GM13976 (cell line): ENCODE measurements around the gene ABCG4.
A peak's percentile ranks its signal among the peaks of the same experiment; 100 is the strongest.
"Not testable (repeated sequence)": the region's sequence is repeated elsewhere in the genome, so short reads cannot be mapped to it uniquely, and the experiment has no call there.

ENCODE experiments used
- DNase-seq: peaks from one replicate; pipeline ENCODE4 v3.0.0; 2012; ENCODE audit warnings: low spot score
- CTCF ChIP-seq: IDR thresholded peaks from 2 replicates; pipeline ENCODE4 v1.5.1; 2012; ENCODE audit warnings: borderline replicate concordance, mild to moderate bottlenecking; ENCODE audit not compliant: insufficient read depth; ENCODE audit errors: extremely low read depth, missing control alignments, control extremely low read depth
- in situ Hi-C: fragments of 300-500 bp; cut with MboI; formaldehyde crosslinking; loops from one replicate; pipeline ENCODE4 v1.12.0; 2022; ENCODE audit warnings: low sequenced_read_pairs, mixed read lengths, inconsistent platforms; ENCODE audit not compliant: unreplicated experiment

Gene ABCG4

DNA sequence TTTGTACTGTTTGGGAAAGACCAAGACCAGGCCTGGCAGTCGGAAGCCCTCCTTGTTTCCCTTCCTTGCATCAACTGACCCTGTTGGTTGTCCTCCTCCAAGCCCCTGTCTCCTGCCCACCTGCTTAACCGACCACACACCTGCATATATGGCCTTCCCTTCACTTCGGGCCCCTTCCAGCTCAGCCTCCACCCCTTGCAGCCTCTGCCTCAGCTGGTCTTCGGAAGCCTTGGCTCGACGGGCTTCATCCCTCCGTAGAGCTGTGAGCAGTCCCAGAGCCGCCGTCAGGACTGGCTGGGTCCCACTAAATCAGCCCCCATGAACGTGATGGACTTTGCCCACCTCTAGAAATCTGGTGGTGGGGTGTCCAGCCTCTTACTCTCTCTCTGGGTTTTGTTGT lies 44.8 kb downstream of the ABCG4 start:
- in situ Hi-C loops = no loop called here
- DNase-seq = peak; percentile 21
- TF ChIP-seq CTCF = no peak

DNA sequence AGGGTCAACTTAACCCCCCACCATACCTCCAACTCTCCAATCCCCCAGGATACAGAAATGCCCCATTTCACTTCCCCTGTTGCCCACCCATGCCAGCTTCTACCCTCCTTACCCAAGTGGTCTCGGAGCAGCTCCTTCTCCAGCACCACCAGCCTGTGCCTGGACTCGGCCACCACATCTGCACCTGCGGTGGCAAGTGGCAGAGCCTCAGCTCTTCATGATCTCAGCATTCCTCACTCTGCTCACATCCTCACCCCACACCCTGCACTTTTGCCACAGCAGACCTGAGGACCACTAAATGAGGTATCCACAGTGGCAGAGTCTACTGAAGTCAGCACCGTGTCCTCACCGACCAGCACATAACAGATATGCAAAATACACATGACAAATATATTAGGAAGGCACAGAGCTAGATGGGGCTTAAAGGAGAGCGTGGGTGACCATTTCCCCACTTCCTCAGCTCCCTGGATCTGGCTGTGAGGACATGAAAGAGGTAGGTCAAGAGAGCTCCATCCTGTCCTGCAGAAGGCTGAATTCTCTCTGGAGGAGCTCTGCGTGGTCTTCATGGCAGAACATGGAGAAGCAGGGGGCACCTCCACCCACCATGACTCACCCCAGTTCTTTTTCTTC lies 46.1 kb downstream of the ABCG4 start:
- in situ Hi-C loops = no loop called here

DNA sequence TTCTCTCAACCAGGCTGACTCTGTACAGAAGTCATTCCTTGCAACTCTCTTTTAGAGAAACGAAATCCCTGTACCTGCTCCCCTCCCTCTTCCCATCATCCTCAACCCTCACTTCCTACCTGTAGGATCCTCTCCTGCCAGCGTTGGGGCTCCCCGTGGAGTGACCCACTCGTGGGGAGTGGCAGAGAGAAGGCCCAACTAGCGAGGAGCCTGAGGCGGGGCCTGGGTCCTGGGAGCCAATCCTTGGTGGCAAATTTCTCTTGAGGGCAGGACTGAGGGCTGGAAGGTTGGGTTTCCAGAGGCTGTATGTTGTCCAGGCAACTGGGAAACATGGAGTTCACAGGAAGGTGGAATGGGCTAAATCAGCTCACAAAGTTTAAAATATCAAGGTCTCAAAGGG lies 46.8 kb downstream of the ABCG4 start:
- peak; percentile 42 for DNase-seq
- in situ Hi-C loops = no loop called here
- TF ChIP-seq CTCF = no peak

More for the DNA sequence above, 46.1 kb downstream of the ABCG4 start:
- DNase-seq = peak; percentile 10
- no peak for TF ChIP-seq CTCF

GRCh38 chr11:119196833-119197483 lies 48.1 kb downstream of the ABCG4 start:
- peak; percentile 82 for TF ChIP-seq CTCF
- in situ Hi-C loops = no loop called here
- peak; percentile 85 for DNase-seq

DNA sequence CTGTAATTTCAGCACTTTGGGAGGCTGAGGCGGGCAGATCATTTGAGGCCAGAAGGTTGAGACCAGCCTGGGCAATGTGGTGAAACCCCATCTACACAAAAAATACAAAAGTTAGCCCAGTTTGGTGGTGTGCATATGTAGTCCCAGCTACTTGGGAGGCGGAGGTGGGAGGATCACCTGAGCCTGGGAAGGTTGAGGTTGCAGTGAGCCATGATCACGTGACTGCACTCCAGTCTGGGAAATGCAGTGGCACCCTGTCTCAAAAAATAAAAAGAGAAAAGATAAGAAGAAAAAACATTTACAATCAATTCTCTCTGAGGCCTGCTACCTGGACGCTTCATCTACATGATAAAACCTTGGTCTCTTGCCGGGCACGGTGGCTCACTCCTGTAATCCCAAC lies 50.1 kb downstream of the ABCG4 start:
- DNase-seq = no peak
- no peak for TF ChIP-seq CTCF
- in situ Hi-C loops = no loop called here

- in situ Hi-C loops, DNase-seq: not testable (repeated sequence)
Observed at GRCh38 chr11:119201236-119201635, 52.4 kb downstream of the ABCG4 start.

- TF ChIP-seq CTCF = no peak
- in situ Hi-C loops = no loop called here
- DNase-seq = no peak
Observed at GRCh38 chr11:119202554-119202953, 53.7 kb downstream of the ABCG4 start.
